GM04504 (cell line): ENCODE results near the gene ACSF3.
"Not testable (repeated sequence)": the region's sequence is repeated elsewhere in the genome, so short reads cannot be mapped to it uniquely, and the experiment has no call there.

ENCODE experiments used
- DNase-seq: peaks from one replicate; pipeline ENCODE4 v3.0.0-alpha.2; 2012; ENCODE audit warnings: low read depth

The ACSF3 gene

GRCh38 chr16:89175280-89176146 is 81.9 kb downstream of the ACSF3 start:
- DNase-seq = no peak

GRCh38 chr16:89176147-89176690 is 82.6 kb downstream of the ACSF3 start:
- DNase-seq = no peak

- no peak for DNase-seq
These were observed 83.1 kb downstream of the ACSF3 start for GRCh38 chr16:89176717-89177116.

GRCh38 chr16:89177501-89177900 is 83.8 kb downstream of the ACSF3 start:
- no peak for DNase-seq

GRCh38 chr16:89178453-89179147 is 84.9 kb downstream of the ACSF3 start:
- no peak for DNase-seq

GRCh38 chr16:89179148-89179484 is 85.5 kb downstream of the ACSF3 start:
- no peak for DNase-seq

- DNase-seq = no peak
These were observed 86.1 kb downstream of the ACSF3 start for GRCh38 chr16:89179656-89180315.

- no peak for DNase-seq
These were observed 89.8 kb downstream of the ACSF3 start for GRCh38 chr16:89183463-89183862.

- DNase-seq = no peak
These were observed 90.5 kb downstream of the ACSF3 start for GRCh38 chr16:89183975-89184676.

GRCh38 chr16:89184677-89184932 is 91.0 kb downstream of the ACSF3 start:
- DNase-seq = no peak

GRCh38 chr16:89184933-89185794 is 91.5 kb downstream of the ACSF3 start:
- no peak for DNase-seq

- not testable (repeated sequence) for DNase-seq
These were observed 92.4 kb downstream of the ACSF3 start for GRCh38 chr16:89185887-89186592.

GRCh38 chr16:89186593-89187031 is 93.0 kb downstream of the ACSF3 start:
- DNase-seq = not testable (repeated sequence)

GRCh38 chr16:89187032-89187769 is 93.5 kb downstream of the ACSF3 start:
- no peak for DNase-seq

GRCh38 chr16:89187770-89188392 is 94.2 kb downstream of the ACSF3 start:
- no peak for DNase-seq

GRCh38 chr16:89188471-89189357 is 95.1 kb downstream of the ACSF3 start:
- not testable (repeated sequence) for DNase-seq

GRCh38 chr16:89189358-89190025 is 95.8 kb downstream of the ACSF3 start:
- DNase-seq = no peak
